ENCODE measurements around the gene PDE1C. TPM values are rescaled to one million over a fixed set of nuclear protein-coding genes. Genes with fewer than 3 reads are reported as not detected.

PDE1C gene
- polyA plus RNA-seq, 1 of the 3 experiments (the other 2 are of a cell fraction): 4.6 TPM

DNA sequence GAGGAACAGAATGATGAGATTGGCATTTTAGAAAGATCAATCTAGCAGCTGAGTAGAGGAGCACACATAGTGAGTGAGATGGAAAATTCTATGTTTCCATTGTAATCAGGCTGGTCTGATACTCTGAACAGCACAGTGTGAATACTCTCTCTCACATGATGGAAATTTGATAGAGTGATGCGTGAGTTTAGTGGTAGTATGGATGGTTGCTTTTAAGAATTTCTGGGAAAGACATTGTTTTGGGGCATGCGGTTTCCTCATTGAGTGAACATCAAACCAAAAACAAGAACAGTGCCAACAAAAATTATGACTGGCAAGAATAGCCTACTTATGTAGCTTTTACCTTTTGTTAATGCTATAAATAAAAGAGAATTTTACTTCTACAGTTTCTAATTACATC is 183.2 kb downstream of the PDE1C start:
- WGBS (ENCODE audit: low lambda C conversion rate): 42% methylated on average over 2 of the region's 2 CpGs
- CTCF ChIA-PET: interaction anchor here (1.4 kb wide), 1 partner anchor 8 kb away, joined by 3 read pairs; no protein-coding TSS in a partner anchor
- Histone ChIP-seq H3F3A (replicated peaks; ENCODE audit: insufficient read depth) (no peaks in the 10 kb centered on the region), H3K9me2 (no peaks in the 10 kb centered on the region), H3K4me2 (no peak overlapping the region), H3K4me3 (ENCODE audit: low read depth in 2 of 2, low read length in 1 of 2) (no peak overlapping the region), H3K27ac (ENCODE audit: low read depth in 2 of 2, low read length in 1 of 2) (no peak overlapping the region), H3K36me3 (replicated peaks in 1 of 2; ENCODE audit: control insufficient read depth in 1 of 2, insufficient read depth in 2 of 2, low read length in 1 of 2) (no peaks in the 10 kb centered on the region), H3K9me3 (no peaks in the 10 kb centered on the region), H3K4me1 (ENCODE audit: control insufficient read depth in 1 of 2, insufficient read depth in 2 of 2, low read depth in 1 of 2, low read length in 1 of 2) (peaks cover 0 to 5% of the 10 kb centered on the region in 2 experiments; a peak in 2 of 4 replicates), H3K9ac (no peak overlapping the region), H3K27me3 (ENCODE audit: insufficient read depth) (no peaks in the 10 kb centered on the region; the same call in 1 of the 2 replicates), H3K79me2 (ENCODE audit: insufficient read depth) (no peaks in the 10 kb centered on the region), H2AFZ (ENCODE audit: low read depth) (no peak overlapping the region), H4K20me1 (ENCODE audit: insufficient read depth) (no peaks in the 10 kb centered on the region)
- TF ChIP-seq, protein P1, sequence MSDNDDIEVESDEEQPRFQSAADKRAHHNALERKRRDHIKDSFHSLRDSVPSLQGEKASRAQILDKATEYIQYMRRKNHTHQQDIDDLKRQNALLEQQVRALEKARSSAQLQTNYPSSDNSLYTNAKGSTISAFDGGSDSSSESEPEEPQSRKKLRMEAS (IDR thresholded peaks at IDR 0.05; ENCODE audit: low read depth): no peak
- no peak for TF ChIP-seq TEAD4 (IDR thresholded peaks at IDR 0.05; ENCODE audit: borderline replicate concordance, insufficient read depth)
- TF ChIP-seq EZH2phosphoT487 (IDR thresholded peaks at IDR 0.05; ENCODE audit: borderline replicate concordance, low read depth): no peak
- no peak for TF ChIP-seq SMC3 (IDR thresholded peaks at IDR 0.05; ENCODE audit: low read depth, low read length)
- TF ChIP-seq FOSL2 (IDR thresholded peaks at IDR 0.05; ENCODE audit: borderline replicate concordance, low read depth): no peak
- TF ChIP-seq ELF1 (IDR thresholded peaks at IDR 0.05): no peak
- TF ChIP-seq POLR2AphosphoS5 (IDR thresholded peaks at IDR 0.05; ENCODE audit: low read depth, low read length): no peak
- TF ChIP-seq MXI1 (IDR thresholded peaks at IDR 0.05; ENCODE audit: low read depth, low read length): no peak
- TF ChIP-seq, protein P2, sequence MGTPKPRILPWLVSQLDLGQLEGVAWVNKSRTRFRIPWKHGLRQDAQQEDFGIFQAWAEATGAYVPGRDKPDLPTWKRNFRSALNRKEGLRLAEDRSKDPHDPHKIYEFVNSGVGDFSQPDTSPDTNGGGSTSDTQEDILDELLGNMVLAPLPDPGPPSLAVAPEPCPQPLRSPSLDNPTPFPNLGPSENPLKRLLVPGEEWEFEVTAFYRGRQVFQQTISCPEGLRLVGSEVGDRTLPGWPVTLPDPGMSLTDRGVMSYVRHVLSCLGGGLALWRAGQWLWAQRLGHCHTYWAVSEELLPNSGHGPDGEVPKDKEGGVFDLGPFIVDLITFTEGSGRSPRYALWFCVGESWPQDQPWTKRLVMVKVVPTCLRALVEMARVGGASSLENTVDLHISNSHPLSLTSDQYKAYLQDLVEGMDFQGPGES (IDR thresholded peaks at IDR 0.05; ENCODE audit: low read depth, low read length): no peak
- TF ChIP-seq GABPA (IDR thresholded peaks at IDR 0.05; ENCODE audit: low read depth): no peak
- TF ChIP-seq NFIC (IDR thresholded peaks at IDR 0.05; ENCODE audit: borderline replicate concordance): no peak
- TF ChIP-seq, protein P3, sequence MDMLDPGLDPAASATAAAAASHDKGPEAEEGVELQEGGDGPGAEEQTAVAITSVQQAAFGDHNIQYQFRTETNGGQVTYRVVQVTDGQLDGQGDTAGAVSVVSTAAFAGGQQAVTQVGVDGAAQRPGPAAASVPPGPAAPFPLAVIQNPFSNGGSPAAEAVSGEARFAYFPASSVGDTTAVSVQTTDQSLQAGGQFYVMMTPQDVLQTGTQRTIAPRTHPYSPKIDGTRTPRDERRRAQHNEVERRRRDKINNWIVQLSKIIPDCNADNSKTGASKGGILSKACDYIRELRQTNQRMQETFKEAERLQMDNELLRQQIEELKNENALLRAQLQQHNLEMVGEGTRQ (IDR thresholded peaks at IDR 0.05; ENCODE audit: borderline replicate concordance, low read depth, low read length): no peak
- no peak for TF ChIP-seq RCOR1 (IDR thresholded peaks at IDR 0.05; ENCODE audit: low read length)
- no peak for TF ChIP-seq RXRA (IDR thresholded peaks at IDR 0.05; ENCODE audit: borderline replicate concordance, low read depth)
- TF ChIP-seq EP300 (IDR thresholded peaks at IDR 0.05; ENCODE audit: borderline replicate concordance in 1 of 2, low read depth in 1 of 2, low read length in 1 of 2): no peak
- TF ChIP-seq FOXM1 (IDR thresholded peaks at IDR 0.05; ENCODE audit: low read depth): no peak
- TF ChIP-seq SIN3A (IDR thresholded peaks at IDR 0.05; ENCODE audit: borderline replicate concordance, low read depth, low read length): no peak
- TF ChIP-seq, protein P4, sequence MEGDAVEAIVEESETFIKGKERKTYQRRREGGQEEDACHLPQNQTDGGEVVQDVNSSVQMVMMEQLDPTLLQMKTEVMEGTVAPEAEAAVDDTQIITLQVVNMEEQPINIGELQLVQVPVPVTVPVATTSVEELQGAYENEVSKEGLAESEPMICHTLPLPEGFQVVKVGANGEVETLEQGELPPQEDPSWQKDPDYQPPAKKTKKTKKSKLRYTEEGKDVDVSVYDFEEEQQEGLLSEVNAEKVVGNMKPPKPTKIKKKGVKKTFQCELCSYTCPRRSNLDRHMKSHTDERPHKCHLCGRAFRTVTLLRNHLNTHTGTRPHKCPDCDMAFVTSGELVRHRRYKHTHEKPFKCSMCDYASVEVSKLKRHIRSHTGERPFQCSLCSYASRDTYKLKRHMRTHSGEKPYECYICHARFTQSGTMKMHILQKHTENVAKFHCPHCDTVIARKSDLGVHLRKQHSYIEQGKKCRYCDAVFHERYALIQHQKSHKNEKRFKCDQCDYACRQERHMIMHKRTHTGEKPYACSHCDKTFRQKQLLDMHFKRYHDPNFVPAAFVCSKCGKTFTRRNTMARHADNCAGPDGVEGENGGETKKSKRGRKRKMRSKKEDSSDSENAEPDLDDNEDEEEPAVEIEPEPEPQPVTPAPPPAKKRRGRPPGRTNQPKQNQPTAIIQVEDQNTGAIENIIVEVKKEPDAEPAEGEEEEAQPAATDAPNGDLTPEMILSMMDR (IDR thresholded peaks at IDR 0.05): no peak
- TF ChIP-seq, protein P5, sequence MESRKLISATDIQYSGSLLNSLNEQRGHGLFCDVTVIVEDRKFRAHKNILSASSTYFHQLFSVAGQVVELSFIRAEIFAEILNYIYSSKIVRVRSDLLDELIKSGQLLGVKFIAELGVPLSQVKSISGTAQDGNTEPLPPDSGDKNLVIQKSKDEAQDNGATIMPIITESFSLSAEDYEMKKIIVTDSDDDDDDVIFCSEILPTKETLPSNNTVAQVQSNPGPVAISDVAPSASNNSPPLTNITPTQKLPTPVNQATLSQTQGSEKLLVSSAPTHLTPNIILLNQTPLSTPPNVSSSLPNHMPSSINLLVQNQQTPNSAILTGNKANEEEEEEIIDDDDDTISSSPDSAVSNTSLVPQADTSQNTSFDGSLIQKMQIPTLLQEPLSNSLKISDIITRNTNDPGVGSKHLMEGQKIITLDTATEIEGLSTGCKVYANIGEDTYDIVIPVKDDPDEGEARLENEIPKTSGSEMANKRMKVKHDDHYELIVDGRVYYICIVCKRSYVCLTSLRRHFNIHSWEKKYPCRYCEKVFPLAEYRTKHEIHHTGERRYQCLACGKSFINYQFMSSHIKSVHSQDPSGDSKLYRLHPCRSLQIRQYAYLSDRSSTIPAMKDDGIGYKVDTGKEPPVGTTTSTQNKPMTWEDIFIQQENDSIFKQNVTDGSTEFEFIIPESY (IDR thresholded peaks at IDR 0.05; ENCODE audit: borderline replicate concordance, low read depth): no peak
- no peak for TF ChIP-seq TAF1 (IDR thresholded peaks at IDR 0.05; ENCODE audit: borderline replicate concordance, low read depth, low read length)
- no peak for DNase-seq
- POLR2A ChIA-PET: no interaction called here

All from SK-N-SH (cell line).